COLO668 (cell line): ENCODE data around the gene MBNL2.

Source experiments
- DNase-seq: peaks from one replicate; lab custom pipeline; 2025; ENCODE audit not compliant: unreplicated experiment; lab: John Stamatoyannopoulos, UW

MBNL2 gene

GRCh38 chr13:97267418-97268059 is 45.4 kb downstream of the MBNL2 start:
- no peak for DNase-seq

GRCh38 chr13:97268772-97269171 is 46.6 kb downstream of the MBNL2 start:
- DNase-seq, result no peak

GRCh38 chr13:97269603-97270002 is 47.5 kb downstream of the MBNL2 start:
- DNase-seq, result no peak

DNA sequence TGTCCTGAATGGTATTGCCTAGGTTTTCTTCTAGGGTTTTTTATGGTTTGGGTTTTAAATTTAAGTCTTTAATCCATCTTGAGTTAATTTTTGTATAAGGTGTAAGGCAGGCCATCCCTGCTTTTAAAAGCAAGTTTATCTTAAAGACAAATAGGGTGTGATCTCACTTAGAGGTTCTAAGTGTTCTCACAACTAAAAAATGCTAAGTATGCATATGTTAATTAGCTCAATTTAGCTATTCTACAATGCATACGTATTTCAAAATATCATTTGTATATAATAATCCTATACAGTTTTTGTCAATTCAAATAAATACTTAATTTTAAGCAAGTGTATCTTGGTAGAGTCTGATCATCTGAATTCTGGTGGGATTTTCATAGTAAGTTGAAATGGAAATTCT is 50.4 kb downstream of the MBNL2 start:
- no peak for DNase-seq

GRCh38 chr13:97273341-97273831 is 51.3 kb downstream of the MBNL2 start:
- no peak for DNase-seq

- no peak for DNase-seq
Measured at GRCh38 chr13:97274829-97275649, 52.9 kb downstream of the MBNL2 start.

GRCh38 chr13:97275776-97276501 is 53.8 kb downstream of the MBNL2 start:
- DNase-seq, result no peak

- no peak for DNase-seq
Measured at GRCh38 chr13:97276862-97277269, 54.7 kb downstream of the MBNL2 start.

- no peak for DNase-seq
Measured at GRCh38 chr13:97278435-97279411, 56.6 kb downstream of the MBNL2 start.

- DNase-seq, result no peak
Measured at GRCh38 chr13:97279913-97280312, 57.8 kb downstream of the MBNL2 start.

- no peak for DNase-seq
Measured at GRCh38 chr13:97280478-97280877, 58.3 kb downstream of the MBNL2 start.

DNA sequence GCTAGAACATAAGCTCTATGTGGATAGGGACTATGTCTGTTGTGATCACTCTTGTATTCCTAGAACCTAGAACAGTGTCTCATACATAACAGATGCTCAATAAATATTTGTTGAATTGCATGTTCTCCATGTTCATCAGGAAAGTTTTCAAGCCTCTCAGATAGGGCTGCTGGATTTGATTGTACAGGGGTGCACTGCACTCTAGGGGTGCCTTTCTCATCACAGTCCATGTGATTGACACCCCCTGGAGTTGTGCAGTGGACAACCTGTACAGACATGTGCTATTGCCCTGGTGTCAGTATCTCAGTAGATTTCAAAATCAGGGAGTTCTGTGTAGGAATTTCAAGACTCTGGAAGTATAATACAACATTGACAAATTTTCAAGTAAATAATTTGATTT is 58.9 kb downstream of the MBNL2 start:
- DNase-seq, result no peak

- DNase-seq, result no peak
Measured at GRCh38 chr13:97282705-97283104, 60.6 kb downstream of the MBNL2 start.

- no peak for DNase-seq
Measured at GRCh38 chr13:97283888-97284287, 61.8 kb downstream of the MBNL2 start.

DNA sequence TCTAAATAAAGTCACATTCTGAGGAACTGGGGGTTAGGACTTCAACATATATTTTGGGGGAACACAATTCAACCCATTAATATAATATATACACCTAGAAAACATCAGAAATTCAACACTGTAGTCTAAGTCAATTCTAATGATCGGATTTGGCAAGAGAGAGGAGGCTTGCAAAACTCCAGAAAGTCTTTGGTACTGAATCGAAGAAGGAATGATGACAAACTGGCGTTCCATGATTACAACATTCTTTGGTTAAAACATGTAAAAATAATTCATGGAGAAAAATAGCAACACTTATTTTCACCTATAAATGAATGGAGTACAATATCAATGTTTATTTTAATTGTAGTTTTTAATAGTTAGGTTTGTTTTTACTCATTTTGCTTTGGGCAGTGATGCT is 62.4 kb downstream of the MBNL2 start:
- no peak for DNase-seq

- no peak for DNase-seq
Measured at GRCh38 chr13:97285221-97285955, 63.3 kb downstream of the MBNL2 start.

- no peak for DNase-seq
Measured at GRCh38 chr13:97286317-97287046, 64.3 kb downstream of the MBNL2 start.

DNA sequence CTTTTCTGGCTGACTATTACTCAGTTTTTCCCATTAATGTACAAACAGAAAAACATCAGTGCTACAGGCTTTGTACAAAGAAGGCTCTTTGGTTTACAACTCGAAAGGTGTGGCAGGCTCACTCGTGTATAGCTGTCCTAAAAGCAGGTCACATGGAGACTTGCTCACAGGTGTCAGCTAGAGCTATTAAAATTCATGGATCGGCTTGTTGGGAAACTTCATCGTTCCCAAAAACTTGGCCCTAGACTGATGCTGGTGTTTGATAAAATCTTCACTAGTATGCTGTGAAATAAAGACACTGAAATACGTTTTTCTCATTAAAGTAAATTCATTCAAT is 64.9 kb downstream of the MBNL2 start:
- DNase-seq, result no peak

DNA sequence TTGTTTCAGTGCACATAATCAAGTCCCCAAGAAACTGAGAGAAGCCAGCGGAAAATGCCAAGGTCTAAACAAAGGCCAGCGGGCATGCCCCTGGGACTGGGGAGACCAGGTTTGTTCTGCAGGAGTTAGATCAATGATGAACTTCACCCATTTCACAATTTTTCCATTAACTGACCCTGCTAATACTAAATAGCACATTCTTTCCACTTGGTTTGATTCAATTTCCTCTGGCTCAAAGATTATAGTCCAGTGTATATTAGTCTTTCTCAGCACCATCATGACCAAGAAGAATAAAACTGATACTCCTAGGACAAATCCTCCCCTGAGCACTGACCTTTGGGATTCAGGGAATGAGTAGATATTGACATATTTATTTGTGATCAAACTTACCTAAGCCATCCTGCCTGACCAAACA is 66.4 kb downstream of the MBNL2 start:
- no peak for DNase-seq
